ENCODE measurements around the gene PPP1R12C.
A peak's percentile ranks its signal among the peaks of the same experiment; 100 is the strongest.

The PPP1R12C gene

DNA sequence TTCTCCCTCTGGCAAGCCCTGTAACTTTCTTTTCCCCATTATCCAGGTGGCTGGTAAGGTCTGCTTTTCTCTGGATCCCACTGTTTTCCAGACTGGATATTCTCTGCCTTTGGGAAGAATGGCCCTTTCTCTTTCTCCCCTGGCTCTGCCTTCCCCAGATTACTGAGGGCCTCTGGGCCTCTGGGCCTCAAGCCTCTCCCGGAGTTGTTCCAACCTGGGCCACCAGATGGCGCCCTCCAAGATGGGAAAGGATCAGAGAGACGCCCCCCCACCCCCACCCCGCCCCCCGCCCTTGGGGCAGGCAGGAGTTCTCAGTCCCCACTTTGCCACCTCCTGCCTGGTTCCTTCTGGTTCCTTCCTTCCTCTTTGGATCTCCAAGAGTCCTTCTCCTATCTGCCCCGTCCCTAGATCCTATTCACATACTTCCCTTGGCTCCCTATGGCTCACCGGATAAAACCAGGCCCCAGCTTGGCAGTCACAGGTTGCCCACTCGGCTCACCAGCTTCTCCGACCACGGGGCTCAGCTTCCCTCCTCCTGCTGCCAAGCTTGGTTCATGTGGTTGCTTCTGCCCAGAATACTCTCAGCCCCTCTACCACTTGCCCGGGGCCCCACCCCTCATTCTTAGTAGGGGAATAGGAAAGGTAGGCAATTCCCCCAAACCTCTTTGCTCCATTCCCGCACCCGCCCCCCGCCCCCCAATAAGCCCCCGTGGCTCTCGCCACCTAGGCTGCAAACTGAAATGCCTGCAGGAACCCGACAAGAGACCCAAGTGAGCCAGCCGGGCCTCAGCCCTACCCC is 28.7 kb downstream of the PPP1R12C start:
- Histone ChIP-seq H3K9me3 (ENCODE audit: insufficient read depth, low read depth, low read length) (no peaks in the 10 kb centered on the region), H3K9me2 (replicated peaks; ENCODE audit: low read depth, low read length) (no peaks in the 10 kb centered on the region), H3K4me3 (ENCODE audit: low read length, poor library complexity, severe bottlenecking) (no peak overlapping the region), H3K27me3 (ENCODE audit: insufficient read depth, low read length, poor library complexity, severe bottlenecking) (no peaks in the 10 kb centered on the region), H3K4me2 (ENCODE audit: low read depth, low read length, poor library complexity, severe bottlenecking) (no peak overlapping the region), H4K20me1 (ENCODE audit: insufficient read depth, low read length, poor library complexity, severe bottlenecking) (no peaks in the 10 kb centered on the region), H3K9ac (ENCODE audit: low read depth, low read length, poor library complexity, severe bottlenecking) (peak overlapping the region; percentile 45), H3F3A (ENCODE audit: low read depth) (no peaks in the 10 kb centered on the region), H3K36me3 (ENCODE audit: insufficient read depth, low read length) (peaks cover 17% of the 10 kb centered on the region; the same call in 1 of the 2 replicates), H2AFZ (ENCODE audit: low read length) (no peak overlapping the region), H3K79me2 (ENCODE audit: insufficient read depth, low read length) (no peaks in the 10 kb centered on the region), H3K4me1 (ENCODE audit: insufficient read depth, low read length, poor library complexity, severe bottlenecking) (no peaks in the 10 kb centered on the region)
- TF ChIP-seq EZH2phosphoT487 (IDR thresholded peaks at IDR 0.05; ENCODE audit: borderline replicate concordance) (no peak), CTCF (conservative IDR thresholded peaks at IDR 0.05; ENCODE audit: low read length) (peak; percentile 54)

DNA sequence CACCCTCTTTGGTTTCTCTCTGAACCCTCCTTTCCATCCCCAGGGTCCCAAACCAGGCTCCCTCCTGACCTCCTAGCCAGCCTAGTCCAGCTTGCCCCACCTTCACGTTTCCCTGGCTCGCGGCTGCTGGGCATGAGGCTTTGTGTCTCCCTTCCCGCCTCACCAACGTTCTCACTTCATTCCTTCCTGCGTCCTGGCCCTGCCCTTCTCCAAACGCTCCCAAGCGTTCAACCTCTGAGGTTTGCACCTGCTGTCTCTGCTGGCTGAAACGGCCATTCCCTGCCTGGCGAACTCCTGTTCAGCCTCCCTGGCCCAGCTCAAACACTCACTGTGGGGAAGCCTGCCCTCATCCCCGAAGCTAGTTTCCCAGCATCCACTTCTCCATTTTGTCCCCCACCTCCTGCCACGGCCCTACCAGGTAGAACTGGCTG is 29.4 kb downstream of the PPP1R12C start:
- Histone ChIP-seq H3K9me2 (replicated peaks; ENCODE audit: low read depth, low read length) (no peaks in the 10 kb centered on the region), H4K20me1 (ENCODE audit: insufficient read depth, low read length, poor library complexity, severe bottlenecking) (no peaks in the 10 kb centered on the region), H3K4me1 (ENCODE audit: insufficient read depth, low read length, poor library complexity, severe bottlenecking) (no peaks in the 10 kb centered on the region), H3F3A (ENCODE audit: low read depth) (no peaks in the 10 kb centered on the region), H3K9ac (ENCODE audit: low read depth, low read length, poor library complexity, severe bottlenecking) (peak overlapping the region; percentile 45), H3K4me2 (ENCODE audit: low read depth, low read length, poor library complexity, severe bottlenecking) (no peak overlapping the region), H3K36me3 (ENCODE audit: insufficient read depth, low read length) (peaks cover 17% of the 10 kb centered on the region; the same call in 1 of the 2 replicates), H2AFZ (ENCODE audit: low read length) (no peak overlapping the region), H3K4me3 (ENCODE audit: low read length, poor library complexity, severe bottlenecking) (no peak overlapping the region), H3K27me3 (ENCODE audit: insufficient read depth, low read length, poor library complexity, severe bottlenecking) (no peaks in the 10 kb centered on the region), H3K9me3 (ENCODE audit: insufficient read depth, low read depth, low read length) (no peaks in the 10 kb centered on the region), H3K79me2 (ENCODE audit: insufficient read depth, low read length) (no peaks in the 10 kb centered on the region)
- TF ChIP-seq CTCF (conservative IDR thresholded peaks at IDR 0.05; ENCODE audit: low read length) (no peak), EZH2phosphoT487 (IDR thresholded peaks at IDR 0.05; ENCODE audit: borderline replicate concordance) (no peak)

GRCh38 chr19:55087542-55087901 is 29.9 kb downstream of the PPP1R12C start:
- TF ChIP-seq EZH2phosphoT487 (IDR thresholded peaks at IDR 0.05; ENCODE audit: borderline replicate concordance), result no peak
- TF ChIP-seq CTCF (conservative IDR thresholded peaks at IDR 0.05; ENCODE audit: low read length), result no peak
- Histone ChIP-seq H3K4me3 (ENCODE audit: low read length, poor library complexity, severe bottlenecking) (no peak overlapping the region), H3K27me3 (ENCODE audit: insufficient read depth, low read length, poor library complexity, severe bottlenecking) (no peaks in the 10 kb centered on the region), H3K36me3 (ENCODE audit: insufficient read depth, low read length) (peaks cover 17% of the 10 kb centered on the region; the same call in 1 of the 2 replicates), H3K9me3 (ENCODE audit: insufficient read depth, low read depth, low read length) (no peaks in the 10 kb centered on the region), H3K4me2 (ENCODE audit: low read depth, low read length, poor library complexity, severe bottlenecking) (no peak overlapping the region), H3K9ac (ENCODE audit: low read depth, low read length, poor library complexity, severe bottlenecking) (no peak overlapping the region), H3K9me2 (replicated peaks; ENCODE audit: low read depth, low read length) (no peaks in the 10 kb centered on the region), H3K4me1 (ENCODE audit: insufficient read depth, low read length, poor library complexity, severe bottlenecking) (no peaks in the 10 kb centered on the region), H4K20me1 (ENCODE audit: insufficient read depth, low read length, poor library complexity, severe bottlenecking) (no peaks in the 10 kb centered on the region), H3F3A (ENCODE audit: low read depth) (no peaks in the 10 kb centered on the region), H3K79me2 (ENCODE audit: insufficient read depth, low read length) (no peaks in the 10 kb centered on the region), H2AFZ (ENCODE audit: low read length) (no peak overlapping the region)

All from Loucy (cell line).